Endothelial cell of umbilical vein (primary cell): Measurements from ENCODE around the gene CUTA. TPM values are rescaled to one million over a fixed set of nuclear protein-coding genes. Genes with fewer than 3 reads are reported as not detected.

Source experiments
- BruUV-seq: library from RNA; stranded (reverse); fragments of 400-500 nt; replicated peaks from 2 replicates; lab custom pipeline; 2021; lab: Mats Ljungman, UMichigan
- CTCF ChIA-PET: fragments of 300-600, 350-600 bp; sonication (Branson Sonifier 250); formaldehyde crosslinking; loops from one replicate; lab custom pipeline; 2021; ENCODE audit warnings: antibody characterized with exemption, inconsistent platforms; lab: Charles Lee
- POLR2A ChIA-PET: fragments of 300-600, 350-600 bp; sonication (Branson Sonifier 250); formaldehyde crosslinking; loops from one replicate; lab custom pipeline; 2021; ENCODE audit warnings: antibody characterized with exemption, inconsistent platforms; lab: Charles Lee
- DNase-seq: peaks from one replicate; pipeline ENCODE4 v3.0.0-alpha.2; 2011; ENCODE audit warnings: low read depth, low spot score
- FAIRE-seq: peaks from 2 replicates; lab custom pipeline; 2011; peaks lifted over from hg19 to GRCh38; lab: Jason Lieb, UNC
- H2AFZ ChIP-seq: 2 replicates; pipeline ENCODE4 v1.6.0; 2012; ENCODE audit warnings: low read depth, low read length, control low read depth, inconsistent platforms
- H3K27ac ChIP-seq: 2 replicates; pipeline ENCODE4 v1.5.1; 2011; ENCODE audit warnings: low read depth, mild to moderate bottlenecking, control low read depth, low read length, moderate library complexity; ENCODE audit not compliant: insufficient read depth
- H3K27me3 ChIP-seq, 2 experiments: 2 replicates each; pipeline versions ENCODE4 v1.6.0 to v1.6.1; 2011; ENCODE audit warnings: low read length in 2 of 2, mixed read lengths in 1 of 2; ENCODE audit not compliant: control insufficient read depth in 2 of 2, insufficient read depth in 2 of 2
- H3K36me3 ChIP-seq, 2 experiments: 2 replicates in 1 of 2; 3 replicates in 1 of 2; pipeline ENCODE4 v1.5.1; 2011; ENCODE audit warnings: low read length in 2 of 2, mild to moderate bottlenecking in 1 of 2, moderate library complexity in 1 of 2; ENCODE audit not compliant: control insufficient read depth in 2 of 2, insufficient read depth in 2 of 2; ENCODE audit errors: extremely low read depth in 1 of 2
- H3K4me1 ChIP-seq: 3 replicates; pipeline ENCODE4 v1.5.1; 2011; ENCODE audit warnings: mild to moderate bottlenecking, low read length; ENCODE audit not compliant: control insufficient read depth, insufficient read depth; ENCODE audit errors: extremely low read depth
- H3K4me2 ChIP-seq: 2 replicates; pipeline ENCODE4 v1.6.1; 2011; ENCODE audit warnings: low read length, control low read depth, mixed read lengths; ENCODE audit not compliant: insufficient read depth
- H3K4me3 ChIP-seq, 3 experiments: fragments of 200-600 bp in 1 of 3; sonication (generic), shearing (Covaris generic) in 1 of 3; replicated peaks in 1 of 3; 2 replicates each; pipeline ENCODE4 v1.5.1; 2011 to 2016; ENCODE audit warnings: control low read depth in 3 of 3, low read length in 3 of 3, mild to moderate bottlenecking in 2 of 3, inconsistent platforms in 1 of 3, low read depth in 1 of 3, moderate library complexity in 1 of 3; ENCODE audit not compliant: insufficient read depth in 1 of 3
- H3K79me2 ChIP-seq: 2 replicates; pipeline ENCODE4 v1.6.0; 2012; ENCODE audit warnings: low read length, inconsistent platforms; ENCODE audit not compliant: control insufficient read depth, insufficient read depth
- H3K9ac ChIP-seq: replicated peaks from 2 replicates; pipeline ENCODE3; 2011; ENCODE audit warnings: low read length, control low read depth; ENCODE audit not compliant: insufficient read depth; ENCODE audit errors: extremely low read depth
- H3K9me1 ChIP-seq: replicated peaks from 3 replicates; pipeline ENCODE4 v1.6.0; 2011; ENCODE audit warnings: mild to moderate bottlenecking, low read length; ENCODE audit not compliant: control insufficient read depth, insufficient read depth; ENCODE audit errors: extremely low read depth
- H3K9me3 ChIP-seq: replicated peaks from 2 replicates; pipeline ENCODE4 v1.5.1; 2012; ENCODE audit warnings: low read length, inconsistent platforms; ENCODE audit not compliant: control insufficient read depth, insufficient read depth
- H4K20me1 ChIP-seq: replicated peaks from 2 replicates; pipeline ENCODE3; 2011; ENCODE audit warnings: mild to moderate bottlenecking, low read length; ENCODE audit not compliant: control insufficient read depth, insufficient read depth; ENCODE audit errors: extremely low read depth
- FOS ChIP-seq: IDR thresholded peaks from 2 replicates; pipeline ENCODE4 v1.6.1; 2011; ENCODE audit warnings: mild to moderate bottlenecking, low read length, moderate library complexity, borderline replicate concordance; ENCODE audit not compliant: insufficient read depth
- dilution Hi-C: fragments of 300-500 bp; cut with MboI; formaldehyde crosslinking; loops from one replicate; pipeline ENCODE4 v1.15.0; 2019; ENCODE audit warnings: low sequenced_read_pairs; ENCODE audit not compliant: extremely low pct_ligation_motif_present
- intact Hi-C: fragments of 100-400 bp; cut with micrococcal nuclease; formaldehyde crosslinking; loops from one replicate; pipeline ENCODE4 v1.10.0; 2022
- polyA plus RNA-seq, 4 experiments: library from polyadenylated mRNA; depleted of rRNA in 3 of 4; stranded (reverse) in 3 of 4; unstranded in 1 of 4; fragments of >200 nt; gene quantifications; 2 replicates each; pipeline versions ENCODE4 v1.2.1 to v1.2.3, GENCODE V29; 2011 to 2012; ENCODE audit warnings: missing spikeins in 1 of 4
- total RNA-seq: library from RNA; stranded (reverse); gene quantifications from 2 replicates; pipeline ENCODE4 v1.2.3, GENCODE V29; 2021
- TF ChIP-seq, protein P1 (sequence below), 2 donors: IDR thresholded peaks; 1 replicate in 1 of 2; 2 replicates in 1 of 2; pipeline ENCODE4 v1.5.1; 2011; ENCODE audit warnings: low read length in 2 of 2, mild to moderate bottlenecking in 2 of 2, moderate library complexity in 2 of 2, control low read depth in 1 of 2, inconsistent platforms in 1 of 2, low read depth in 1 of 2; ENCODE audit not compliant: insufficient read depth in 1 of 2; ENCODE audit errors: extremely low read depth in 1 of 2

The CUTA gene
- total and polyA plus RNA-seq, 2 donors (not counting 3 experiments of a cell fraction or from before 2014, with no cell fraction given), result 133 to 202 TPM

GRCh38 chr6:33414592-33415271, 3.2 kb downstream of the CUTA start:
- Histone ChIP-seq H3K9ac (no peak overlapping the region), H3K27me3 (no peaks in the 10 kb centered on the region), H3K4me2 (no peak overlapping the region), H4K20me1 (no peaks in the 10 kb centered on the region), H2AFZ (no peak overlapping the region), H3K9me3 (no peaks in the 10 kb centered on the region), H3K9me1 (no peaks in the 10 kb centered on the region), H3K36me3 (peaks cover 0 to 22% of the 10 kb centered on the region in 2 experiments), H3K27ac (no peak overlapping the region), H3K4me1 (peaks cover 29% of the 10 kb centered on the region), H3K79me2 (peaks cover 12% of the 10 kb centered on the region), H3K4me3 (no peak overlapping the region)
- CTCF ChIA-PET, result interaction anchor here (4.7 kb wide), 1 partner anchor 11 kb away, joined by 14 read pairs; no protein-coding TSS in a partner anchor
- no peak for DNase-seq
- POLR2A ChIA-PET, result no interaction called here
- intact Hi-C loops, result loop anchor here (10.0 kb wide), 1 partner anchor 440 kb away; no protein-coding TSS in a partner anchor
- TF ChIP-seq, protein P1, sequence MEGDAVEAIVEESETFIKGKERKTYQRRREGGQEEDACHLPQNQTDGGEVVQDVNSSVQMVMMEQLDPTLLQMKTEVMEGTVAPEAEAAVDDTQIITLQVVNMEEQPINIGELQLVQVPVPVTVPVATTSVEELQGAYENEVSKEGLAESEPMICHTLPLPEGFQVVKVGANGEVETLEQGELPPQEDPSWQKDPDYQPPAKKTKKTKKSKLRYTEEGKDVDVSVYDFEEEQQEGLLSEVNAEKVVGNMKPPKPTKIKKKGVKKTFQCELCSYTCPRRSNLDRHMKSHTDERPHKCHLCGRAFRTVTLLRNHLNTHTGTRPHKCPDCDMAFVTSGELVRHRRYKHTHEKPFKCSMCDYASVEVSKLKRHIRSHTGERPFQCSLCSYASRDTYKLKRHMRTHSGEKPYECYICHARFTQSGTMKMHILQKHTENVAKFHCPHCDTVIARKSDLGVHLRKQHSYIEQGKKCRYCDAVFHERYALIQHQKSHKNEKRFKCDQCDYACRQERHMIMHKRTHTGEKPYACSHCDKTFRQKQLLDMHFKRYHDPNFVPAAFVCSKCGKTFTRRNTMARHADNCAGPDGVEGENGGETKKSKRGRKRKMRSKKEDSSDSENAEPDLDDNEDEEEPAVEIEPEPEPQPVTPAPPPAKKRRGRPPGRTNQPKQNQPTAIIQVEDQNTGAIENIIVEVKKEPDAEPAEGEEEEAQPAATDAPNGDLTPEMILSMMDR (IDR thresholded peaks at IDR 0.05; ENCODE audit: extremely low read depth in 1 of 2, insufficient read depth in 1 of 2, low read depth in 1 of 2, low read length in 2 of 2), result peak; percentile 20 to 46
- TF ChIP-seq FOS, result no peak
- BruUV-seq, result no TSS peak
- no peak for FAIRE-seq
- dilution Hi-C loops, result no loop called here
